H1 (cell line): ENCODE data around the gene CLIC3. TPM values are rescaled to one million over a fixed set of nuclear protein-coding genes. Genes with fewer than 3 reads are reported as not detected.

Experiments
- BRCA1 ChIP-seq: IDR thresholded peaks from 2 replicates; pipeline ENCODE4 v1.6.1; 2012; ENCODE audit warnings: low read depth, low read length, improper control_type of control experiment
- CREB1 ChIP-seq: IDR thresholded peaks from 2 replicates; pipeline ENCODE4 v1.6.1; 2012; ENCODE audit warnings: inconsistent platforms
- CTBP2 ChIP-seq: IDR thresholded peaks from 2 replicates; pipeline ENCODE4 v1.7.0; 2011; ENCODE audit warnings: borderline replicate concordance, mild to moderate bottlenecking, moderate library complexity, mixed read lengths, low read length; ENCODE audit not compliant: insufficient read depth, insufficient read length
- EZH2 ChIP-seq: fragments of 200-600 bp; sonication (generic); IDR thresholded peaks from 2 replicates; pipeline ENCODE4 v1.7.1; 2012; ENCODE audit warnings: low read depth, mild to moderate bottlenecking, moderate library complexity, low read length, inconsistent platforms; ENCODE audit not compliant: severe bottlenecking
- GABPA ChIP-seq: IDR thresholded peaks from 2 replicates; pipeline ENCODE4 v1.6.1; 2011; ENCODE audit warnings: mild to moderate bottlenecking, low read length, moderate library complexity, borderline replicate concordance; ENCODE audit not compliant: insufficient read depth
- GTF2F1 ChIP-seq: IDR thresholded peaks from 2 replicates; pipeline ENCODE4 v1.6.1; 2012; ENCODE audit warnings: low read depth, low read length, improper control_type of control experiment, borderline replicate concordance
- JUND ChIP-seq: IDR thresholded peaks from 2 replicates; pipeline ENCODE4 v1.6.1; 2011; ENCODE audit warnings: mild to moderate bottlenecking, improper control_type of control experiment, low read length
- KDM1A ChIP-seq: fragments of 200-600, 300-600 bp; sonication (generic); IDR thresholded peaks from 2 replicates; pipeline ENCODE4 v1.7.1; 2016; ENCODE audit warnings: mild to moderate bottlenecking, low read length, borderline replicate concordance
- POLR2AphosphoS5 ChIP-seq: IDR thresholded peaks from 2 replicates; pipeline ENCODE4 v1.6.1; 2011; ENCODE audit warnings: low read depth, low read length
- RAD21 ChIP-seq, 2 experiments: IDR thresholded peaks in 1 of 2; conservative IDR thresholded peaks in 1 of 2; 2 replicates each; pipeline ENCODE4 v1.6.1; 2011; ENCODE audit warnings: low read depth in 2 of 2, low read length in 2 of 2, improper control_type of control experiment in 1 of 2, inconsistent platforms in 1 of 2, mild to moderate bottlenecking in 1 of 2, moderate library complexity in 1 of 2
- RFX5 ChIP-seq: IDR thresholded peaks from 2 replicates; pipeline ENCODE4 v1.6.1; 2011; ENCODE audit warnings: low read depth, low read length, improper control_type of control experiment, borderline replicate concordance
- RXRA ChIP-seq: IDR thresholded peaks from 2 replicates; pipeline ENCODE4 v1.6.1; 2011; ENCODE audit warnings: low read depth, mild to moderate bottlenecking, low read length, moderate library complexity; ENCODE audit not compliant: insufficient read depth
- SIRT6 ChIP-seq: IDR thresholded peaks from one replicate; pipeline ENCODE4 v1.7.1; 2012; ENCODE audit warnings: low read length, inconsistent platforms
- SP2 ChIP-seq: IDR thresholded peaks from 2 replicates; pipeline ENCODE4 v1.6.1; 2012; ENCODE audit warnings: mild to moderate bottlenecking, low read length, inconsistent platforms
- TAF1 ChIP-seq: IDR thresholded peaks from 2 replicates; pipeline ENCODE4 v1.6.1; 2011; ENCODE audit warnings: mild to moderate bottlenecking, low read depth, low read length
- TBP ChIP-seq: IDR thresholded peaks from 2 replicates; pipeline ENCODE4 v1.6.1; 2011; ENCODE audit warnings: low read depth, low read length, improper control_type of control experiment
- TCF12 ChIP-seq: IDR thresholded peaks from 2 replicates; pipeline ENCODE4 v1.6.1; 2011; ENCODE audit warnings: low read depth, mild to moderate bottlenecking, low read length
- polyA plus RNA-seq, 7 experiments: library from polyadenylated mRNA; depleted of rRNA in 3 of 7; stranded (reverse) in 5 of 7; unstranded in 2 of 7; fragments of >200 nt in 5 of 7; fragments of 200-250 nt in 2 of 7; gene quantifications; 1 replicate in 5 of 7; 2 replicates in 1 of 7; 4 replicates in 1 of 7; pipeline versions ENCODE4 v1.2.1 to v1.2.3, GENCODE V29; 2011 to 2013; ENCODE audit warnings: missing spikeins in 2 of 7, mixed read lengths in 2 of 7
- total RNA-seq: library from RNA; stranded (reverse); fragmentation: NEBNext Ultra II Directional; extraction: Animal tissue kit (Norgen Biotek cat#: 25700); gene quantifications from 2 replicates; pipeline ENCODE4 v1.2.1, GENCODE V29; 2021

The CLIC3 gene
- total and polyA plus RNA-seq, 2 of the 8 experiments (the other 6 are each of a cell fraction or from before 2014, with no cell fraction given), result 0.12 TPM; not detected in 1

GRCh38 chr9:137021979-137022661, 25.8 kb upstream of the CLIC3 start (continued):
- TF ChIP-seq JUND, result no peak
- peak; percentile 54 for TF ChIP-seq TBP
- TF ChIP-seq CREB1, result peak; percentile 71; the same call in 1 of the 2 replicates
- no peak for TF ChIP-seq GABPA
- no peak for TF ChIP-seq GTF2F1
- TF ChIP-seq EZH2, result no peak
- no peak for TF ChIP-seq SP2
- TF ChIP-seq CTBP2, result no peak
- TF ChIP-seq RXRA, result no peak
- TF ChIP-seq TAF1, result 0 out of 2 replicates have a peak, but pooled peaks have one; percentile 25
- no peak for TF ChIP-seq POLR2AphosphoS5
- TF ChIP-seq BRCA1, result no peak
- no peak for TF ChIP-seq RFX5
- TF ChIP-seq KDM1A, result no peak
- TF ChIP-seq SIRT6, result no peak
- no peak for TF ChIP-seq TCF12
- no peak for TF ChIP-seq RAD21 (IDR thresholded peaks at IDR 0.05 in 1 of 2, conservative IDR thresholded peaks at IDR 0.05 in 1 of 2; ENCODE audit: low read depth in 2 of 2, low read length in 2 of 2)
